T-helper 2 cell (primary cell): ENCODE results near the gene DGKG.

Experiments
- DNase-seq, 5 experiments: peaks; one replicate each; pipeline versions ENCODE4 v3.0.0 to v3.0.0-alpha.2; 2012 to 2022

The DGKG gene

GRCh38 chr3:186317478-186317877, 44.6 kb downstream of the DGKG start:
- DNase-seq: no peak

- DNase-seq: no peak
Measured at GRCh38 chr3:186316666-186317260, 45.3 kb downstream of the DGKG start.

DNA sequence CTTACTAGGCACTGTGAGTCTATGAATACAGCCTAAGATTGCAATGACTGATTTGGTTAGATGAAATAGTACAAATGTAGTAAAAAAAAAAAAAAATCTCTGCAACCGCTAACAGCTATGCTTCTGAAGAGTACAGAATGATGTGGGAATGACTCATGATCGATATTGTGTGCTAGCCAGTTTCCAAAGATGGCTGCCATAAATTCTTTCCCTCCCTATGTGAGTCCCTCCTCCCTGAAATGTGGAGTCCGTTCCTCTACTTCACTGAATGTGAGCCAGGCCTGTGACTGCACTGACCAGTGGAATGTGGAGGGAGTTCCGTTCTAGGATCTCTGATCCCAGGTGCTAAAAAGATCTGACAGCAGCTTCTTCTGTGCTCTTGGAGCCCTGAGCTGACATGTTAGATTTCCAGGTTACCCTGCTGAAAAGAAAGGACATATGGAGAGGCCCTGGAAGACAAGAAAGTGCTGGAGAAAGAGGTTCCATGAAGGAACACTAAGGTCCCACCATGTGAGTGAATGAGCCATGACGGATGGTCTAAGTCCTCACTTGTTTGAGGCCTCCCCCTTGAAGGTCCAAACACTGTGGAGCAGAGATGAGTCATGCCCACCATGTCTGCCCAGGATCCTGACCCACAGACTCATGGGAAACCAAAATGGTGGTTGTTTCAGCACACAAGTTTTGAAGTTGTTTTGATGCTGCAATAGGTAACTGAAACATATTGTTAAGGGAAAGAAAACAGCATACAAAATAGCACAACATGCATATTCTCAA, 46.3 kb downstream of the DGKG start:
- no peak for DNase-seq

GRCh38 chr3:186314896-186315295, 47.1 kb downstream of the DGKG start:
- DNase-seq: no peak

GRCh38 chr3:186311441-186311840, 50.6 kb downstream of the DGKG start:
- no peak for DNase-seq

DNA sequence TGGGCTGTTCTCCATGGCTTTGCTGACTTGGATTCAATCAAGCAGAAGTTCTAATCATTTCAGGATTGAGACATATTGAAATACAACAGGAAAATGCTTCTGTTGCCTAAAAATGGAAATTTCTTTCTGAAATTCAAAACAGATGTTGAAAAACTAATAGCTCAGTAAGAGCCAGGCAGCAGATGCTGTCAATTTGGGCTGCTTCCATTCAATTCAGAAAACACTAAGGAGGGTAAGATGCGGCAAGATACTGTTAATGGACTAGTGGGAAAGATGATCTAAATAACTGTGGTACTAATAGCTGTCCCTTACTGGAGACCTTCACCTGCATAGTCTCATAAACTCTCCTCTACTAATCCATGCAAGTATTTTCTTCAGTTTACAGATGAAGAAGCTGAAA, 53.5 kb downstream of the DGKG start:
- DNase-seq: no peak

DNA sequence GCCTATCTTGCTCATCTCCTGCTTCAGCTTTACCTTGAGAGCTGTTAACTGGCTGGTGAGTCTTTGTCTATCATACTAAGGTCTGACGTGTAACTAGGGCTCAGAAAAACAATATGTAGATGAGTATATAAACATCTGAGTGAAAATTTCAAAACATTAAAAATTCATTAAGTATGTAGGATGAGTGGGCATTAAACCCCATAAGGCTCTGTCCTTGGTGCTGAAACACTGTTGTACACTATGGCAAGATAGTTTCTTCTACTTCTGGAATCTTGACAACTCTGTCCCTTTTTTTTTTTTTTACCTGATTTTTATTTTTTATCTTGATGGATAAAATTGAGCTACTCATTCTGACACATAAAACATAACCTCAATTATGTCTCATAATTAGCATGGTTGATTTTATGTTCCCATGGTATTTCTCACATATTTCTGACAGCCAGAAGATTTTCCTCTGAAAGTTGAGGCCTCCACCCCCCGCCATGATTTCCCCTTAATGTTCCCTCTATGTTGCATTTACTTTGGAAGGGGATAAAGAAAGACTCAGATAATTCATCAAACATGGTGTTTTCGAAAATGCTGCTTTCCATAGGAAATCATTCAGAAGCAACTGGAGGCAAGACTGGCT, 54.3 kb downstream of the DGKG start:
- peak in 1 of 5 experiments; percentile 22 for DNase-seq

DNA sequence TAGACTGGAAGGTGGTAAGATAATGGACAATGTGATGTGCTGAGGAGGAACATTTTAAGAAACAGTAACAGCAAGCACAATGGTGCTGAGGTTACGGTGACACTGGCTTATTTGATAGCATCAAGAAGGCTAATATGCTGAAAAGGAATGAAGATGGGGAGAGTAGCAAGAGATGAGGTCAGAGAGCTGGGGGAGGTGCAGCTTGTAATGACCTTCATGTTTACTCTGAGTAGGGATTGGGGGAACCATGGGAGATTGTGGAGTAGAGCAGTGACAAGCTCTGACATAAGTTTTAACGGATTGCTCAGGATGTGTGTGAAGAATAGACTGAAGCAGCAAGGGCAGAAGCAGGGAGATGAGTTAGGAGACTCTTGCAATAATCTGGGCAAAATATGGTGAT, 56.7 kb downstream of the DGKG start:
- DNase-seq: no peak

DNA sequence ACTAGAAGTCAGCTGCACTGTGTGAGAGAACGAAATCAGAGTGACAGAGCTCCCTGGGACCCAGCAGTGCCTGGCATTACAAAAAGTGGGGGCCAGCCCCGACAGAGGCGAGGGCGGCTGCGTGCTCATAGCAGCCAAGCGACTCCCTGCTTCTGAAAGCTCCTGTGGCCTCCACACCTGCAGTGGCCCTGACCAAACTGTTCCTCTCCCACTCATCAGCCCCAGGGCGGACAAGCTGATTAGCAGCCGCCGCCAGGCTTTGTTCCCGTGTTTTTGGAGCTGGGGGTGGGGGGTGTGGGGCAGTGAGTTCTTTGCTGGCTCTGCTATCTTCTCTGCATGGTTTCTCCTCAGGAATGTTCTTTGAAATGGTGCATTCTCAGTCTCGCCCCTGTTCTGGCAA, 58.1 kb downstream of the DGKG start:
- no peak for DNase-seq

DNA sequence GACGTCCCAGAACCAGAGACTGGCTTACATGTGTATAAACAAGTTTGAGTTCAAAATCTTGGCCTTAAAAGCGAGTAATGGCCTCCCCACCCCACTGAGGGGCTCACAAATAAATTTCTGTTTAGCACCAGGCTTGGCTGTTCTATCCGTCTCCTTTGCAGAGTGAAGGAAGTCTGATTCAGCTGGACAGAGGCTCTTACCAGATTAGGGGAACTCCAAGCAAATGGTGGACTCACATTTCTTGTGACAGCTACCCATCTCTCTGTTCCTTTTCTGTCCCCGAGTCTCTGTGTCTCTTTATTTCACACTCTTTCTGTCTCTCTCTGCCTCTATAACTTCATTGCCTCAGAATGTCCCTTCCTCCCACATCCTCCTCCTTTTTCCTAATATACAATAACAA, 62.7 kb downstream of the DGKG start:
- no peak for DNase-seq

DNA sequence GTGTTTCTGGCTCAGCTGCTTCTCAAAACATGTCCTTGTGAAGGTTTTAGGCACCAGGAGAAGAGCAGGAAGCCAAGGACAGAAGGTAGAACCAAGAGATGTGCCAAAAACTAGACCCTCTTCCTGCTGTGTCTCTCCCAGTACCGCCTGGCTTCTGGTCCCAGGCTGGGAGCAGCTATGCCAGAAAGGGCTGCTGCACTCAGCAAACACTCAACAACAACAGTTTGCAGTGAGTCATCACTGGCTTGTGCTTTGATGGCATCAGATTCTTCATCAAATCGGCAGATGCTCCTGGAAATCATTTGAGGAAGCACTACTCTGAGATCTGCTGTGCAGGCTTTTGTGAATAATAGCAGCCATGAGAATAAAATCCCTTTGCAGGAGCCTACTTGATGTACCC, 63.2 kb downstream of the DGKG start:
- no peak for DNase-seq

DNA sequence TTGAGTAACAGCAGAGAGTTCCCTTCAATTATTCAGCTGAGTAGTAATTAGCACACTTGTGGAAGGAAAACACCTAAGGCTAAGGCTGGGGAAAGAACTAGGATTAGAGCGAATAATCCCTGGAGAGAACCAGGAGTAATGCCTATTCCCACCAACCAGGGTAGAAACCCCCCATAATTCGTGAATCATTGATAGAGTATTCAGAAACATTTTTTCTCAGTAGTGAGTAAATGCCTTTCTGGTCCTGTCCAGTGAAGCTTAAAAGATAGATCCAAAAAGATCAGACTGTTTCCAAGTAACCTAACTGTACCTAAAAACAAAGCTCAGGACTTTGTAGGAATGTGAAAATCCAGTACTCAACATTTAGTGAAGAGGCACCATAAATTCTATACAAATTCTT, 71.2 kb downstream of the DGKG start:
- DNase-seq: no peak

DNA sequence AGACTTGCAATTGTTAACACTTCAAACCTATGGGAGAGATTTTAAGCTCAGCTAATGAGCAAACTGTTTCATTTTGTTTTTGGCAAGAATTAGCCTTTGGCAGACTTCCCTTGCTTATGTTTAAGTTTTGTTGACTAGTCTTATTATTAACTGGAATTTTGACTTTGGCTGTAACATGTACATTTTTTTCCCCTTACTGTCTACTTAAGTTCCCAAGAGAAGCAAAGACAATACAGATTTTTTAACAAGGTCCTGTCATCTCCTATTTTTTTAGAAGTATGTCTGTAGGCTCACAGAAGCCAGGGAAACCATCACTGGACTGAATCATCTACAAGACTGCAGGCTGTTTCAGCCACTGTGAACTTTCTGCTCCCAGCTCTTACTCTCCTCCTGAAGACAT, 74.3 kb downstream of the DGKG start:
- no peak for DNase-seq

DNA sequence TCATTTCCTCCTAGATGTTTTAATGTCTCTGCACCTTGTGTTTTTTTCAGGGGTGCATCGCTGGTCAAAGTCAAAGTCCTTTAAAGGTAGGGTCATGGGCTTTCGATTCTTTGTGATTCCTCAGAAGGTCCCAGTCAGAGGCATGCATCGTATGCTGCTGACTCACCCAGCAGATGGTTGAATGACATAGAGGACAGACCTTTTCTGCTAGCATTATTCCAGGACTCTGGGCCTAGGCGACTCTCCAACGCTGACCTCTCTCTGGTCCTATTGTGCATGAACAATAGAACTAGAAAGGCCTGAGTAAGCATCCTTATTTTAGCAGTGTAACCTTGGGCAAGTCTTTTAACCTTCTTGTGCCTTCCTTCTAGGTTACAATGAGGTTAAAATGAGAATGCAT, 75.9 kb downstream of the DGKG start:
- DNase-seq: no peak

DNA sequence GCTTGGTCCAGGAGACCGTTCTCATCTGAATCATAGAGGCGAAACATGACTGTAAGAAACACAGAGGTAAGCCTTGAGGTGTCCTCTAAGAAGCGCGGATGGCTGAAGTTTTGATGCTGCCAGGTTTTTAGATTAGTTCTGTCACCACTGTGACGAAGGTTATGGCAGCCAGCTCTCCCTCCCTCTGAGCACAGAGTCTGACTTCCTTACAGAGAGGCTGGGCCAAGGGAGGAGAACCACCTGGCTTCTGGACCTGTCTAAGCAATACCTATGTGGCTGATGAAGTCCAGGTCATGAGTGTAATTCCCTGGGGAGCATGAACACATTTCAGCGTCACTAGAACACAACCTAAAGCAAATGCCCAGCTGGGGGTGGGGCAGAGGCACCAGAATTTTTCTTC, 77.4 kb downstream of the DGKG start:
- DNase-seq: no peak

- DNase-seq: no peak
Measured at GRCh38 chr3:186284349-186284652, 77.7 kb downstream of the DGKG start.

DNA sequence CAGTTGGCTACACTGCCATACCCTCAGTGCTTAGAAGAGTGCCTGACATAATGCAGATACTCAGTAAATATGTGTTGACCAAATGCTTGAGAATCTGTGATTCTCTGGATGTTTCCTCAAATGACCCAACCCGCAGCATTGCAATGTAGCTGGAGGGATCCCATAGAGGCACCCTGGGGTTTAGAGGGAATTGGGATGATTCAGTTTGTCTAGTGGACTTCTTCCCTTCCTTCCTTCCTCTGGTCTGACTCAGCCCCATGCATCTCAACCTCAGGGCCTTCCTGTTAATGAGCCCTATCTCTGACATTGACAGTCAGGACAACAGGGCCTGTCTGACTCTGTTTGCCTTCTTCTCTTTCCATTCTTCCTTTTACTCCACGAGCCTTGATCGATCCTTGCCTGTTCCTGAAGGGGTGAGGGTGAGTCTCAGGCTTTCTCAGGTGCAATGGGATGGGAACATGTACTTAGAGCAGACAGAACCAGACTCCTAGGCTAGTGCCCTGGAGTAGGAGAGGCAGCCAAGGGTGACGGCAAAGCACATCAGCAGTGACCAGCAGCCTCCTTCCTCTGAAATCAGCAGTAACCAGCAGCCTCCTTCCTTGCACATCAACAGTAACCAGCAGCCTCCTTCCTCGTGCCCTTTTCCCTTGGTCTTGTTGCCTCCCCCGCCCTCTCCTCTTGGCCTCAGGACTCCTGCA, 78.2 kb downstream of the DGKG start:
- DNase-seq: no peak

GRCh38 chr3:186283096-186283495, 78.9 kb downstream of the DGKG start:
- DNase-seq: no peak

GRCh38 chr3:186281176-186281575, 80.9 kb downstream of the DGKG start:
- no peak for DNase-seq

DNA sequence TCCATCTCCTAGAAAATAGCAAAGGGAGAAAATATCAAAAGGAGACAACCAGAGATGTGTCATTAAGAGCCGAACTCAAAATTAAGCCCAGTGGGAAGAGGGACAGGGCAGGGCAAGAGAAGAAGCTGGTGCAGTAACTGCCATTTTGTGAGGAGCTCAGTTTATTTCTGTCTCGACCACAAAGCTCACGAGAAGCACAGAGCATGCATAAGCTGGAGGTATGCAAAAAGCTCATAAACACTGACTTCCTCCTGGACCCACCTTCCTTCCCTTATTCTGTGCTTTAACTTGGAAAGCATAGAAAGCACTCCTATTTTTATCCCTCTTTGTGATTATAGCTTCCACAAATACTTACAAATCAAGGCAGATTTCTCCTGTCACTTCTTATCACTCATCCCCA, 81.3 kb downstream of the DGKG start:
- no peak for DNase-seq

GRCh38 chr3:186277268-186277909, 84.6 kb downstream of the DGKG start:
- no peak for DNase-seq

- DNase-seq: no peak
Measured at GRCh38 chr3:186275436-186275835, 86.6 kb downstream of the DGKG start.

DNA sequence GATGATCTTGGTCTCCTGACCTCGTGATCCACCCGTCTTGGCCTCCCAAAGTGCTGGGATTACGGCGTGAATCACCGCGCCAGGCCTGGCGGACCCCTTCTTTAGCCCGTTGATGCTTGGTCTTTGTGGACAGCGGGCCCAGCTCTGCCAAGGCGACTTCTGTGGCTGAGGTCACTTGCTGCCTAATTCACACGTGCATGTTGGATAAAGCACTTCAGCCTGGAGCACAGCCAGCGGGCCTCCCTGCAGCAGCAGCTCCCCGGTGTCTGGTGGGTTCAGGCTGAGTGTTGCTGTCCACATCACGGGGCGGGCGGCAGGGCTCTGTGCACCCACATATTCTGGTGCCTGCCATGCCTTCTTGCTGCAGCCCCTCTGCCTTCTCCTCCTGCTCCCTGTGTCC, 88.4 kb downstream of the DGKG start:
- DNase-seq: no peak
